LHCN-M2 (cell line): ENCODE measurements around the gene HSPA1L. TPM values are rescaled to one million over a fixed set of nuclear protein-coding genes. Genes with fewer than 3 reads are reported as not detected.

Source experiments
- DNase-seq: peaks from one replicate; pipeline ENCODE4 v3.0.0-alpha.2; 2012; ENCODE audit warnings: low read depth
- total RNA-seq: library from RNA; depleted of rRNA; stranded (reverse); fragments of >200 nt; gene quantifications from 2 replicates; pipeline ENCODE4 v1.2.3, GENCODE V29; 2014; rRNA removed

Gene HSPA1L
- total RNA-seq, 1 experiment from 2014 or later = 1.5 TPM

GRCh38 chr6:31767096-31767645 is 47.9 kb downstream of the HSPA1L start:
- no peak for DNase-seq

GRCh38 chr6:31765910-31766794 is 48.9 kb downstream of the HSPA1L start:
- DNase-seq = no peak

- no peak for DNase-seq
These were observed 49.5 kb downstream of the HSPA1L start for GRCh38 chr6:31765559-31765909.

- no peak for DNase-seq
These were observed 50.9 kb downstream of the HSPA1L start for GRCh38 chr6:31764198-31764597.

- DNase-seq = peak; percentile 78
These were observed 51.5 kb downstream of the HSPA1L start for GRCh38 chr6:31763619-31763940.

GRCh38 chr6:31762878-31763618 is 52.0 kb downstream of the HSPA1L start:
- DNase-seq = no peak

GRCh38 chr6:31762356-31762755 is 52.7 kb downstream of the HSPA1L start, which contains the start of gene SAPCD1:
SAPCD1 (plus strand) TSS chr6:31762656; CDS start chr6:31763055, 399 bp downstream.
- DNase-seq = no peak

GRCh38 chr6:31761343-31761742 is 53.7 kb downstream of the HSPA1L start:
- no peak for DNase-seq

GRCh38 chr6:31760790-31761189 is 54.3 kb downstream of the HSPA1L start:
- DNase-seq = no peak

Other genes starting within 250 kb of the HSPA1L start
- not detected in 2 replicates for gene LTA, start 243.0 kb downstream of the HSPA1L start, total RNA-seq
- not detected in 2 replicates for gene TNF, start 239.7 kb downstream of the HSPA1L start, total RNA-seq
- gene LTB, start 232.9 kb downstream of the HSPA1L start, total RNA-seq = not detected in 2 replicates
- gene LST1, start 229.0 kb downstream of the HSPA1L start, total RNA-seq = not detected in 2 replicates
- gene NCR3, start 222.3 kb downstream of the HSPA1L start, total RNA-seq = not detected in 2 replicates
- not detected in 2 replicates for gene AIF1, start 200.0 kb downstream of the HSPA1L start, total RNA-seq
- gene PRRC2A, start 194.6 kb downstream of the HSPA1L start, total RNA-seq = 75.9 and 81.7 TPM in 2 replicates
- 180 and 219 TPM in 2 replicates for gene BAG6, start 162.6 kb downstream of the HSPA1L start, total RNA-seq
- 3.9 and 4.4 TPM in 2 replicates for gene APOM, start 159.4 kb downstream of the HSPA1L start, total RNA-seq
- 30.0 and 31.3 TPM in 2 replicates for gene C6orf47, start 154.5 kb downstream of the HSPA1L start, total RNA-seq
- 28.5 and 31.2 TPM in 2 replicates for gene GPANK1, start 150.3 kb downstream of the HSPA1L start, total RNA-seq
- 292 and 320 TPM in 2 replicates for gene CSNK2B, start 149.2 kb downstream of the HSPA1L start, total RNA-seq
- gene LY6G5B, start 145.3 kb downstream of the HSPA1L start, total RNA-seq = 2.4 and 4.0 TPM in 2 replicates
- 1.4 and 3.2 TPM in 2 replicates for gene LY6G5C, start 134.2 kb downstream of the HSPA1L start, total RNA-seq
- gene ABHD16A, start 112.0 kb downstream of the HSPA1L start, total RNA-seq = 45.8 and 50.5 TPM in 2 replicates
- gene LY6G6F, start 108.4 kb downstream of the HSPA1L start, total RNA-seq = not detected in 2 replicates
- gene LY6G6D, start 99.9 kb downstream of the HSPA1L start, total RNA-seq = not detected in 2 replicates
- gene LY6G6C, start 93.5 kb downstream of the HSPA1L start, total RNA-seq = 0.51 TPM in 1 of 2 replicates, not detected in the other
- gene MPIG6B, start 91.9 kb downstream of the HSPA1L start, total RNA-seq = not detected in 2 replicates
- gene DDAH2, start 86.0 kb downstream of the HSPA1L start, total RNA-seq = 78.4 and 85.8 TPM in 2 replicates
- 771 and 894 TPM in 2 replicates for gene CLIC1, start 78.8 kb downstream of the HSPA1L start, total RNA-seq
- gene MSH5, start 75.3 kb downstream of the HSPA1L start, total RNA-seq = 13.2 and 16.5 TPM in 2 replicates
- gene SAPCD1, start 52.6 kb downstream of the HSPA1L start, total RNA-seq = 1.5 and 2.7 TPM in 2 replicates
- not detected in 2 replicates for gene VWA7, start 38.0 kb downstream of the HSPA1L start, total RNA-seq
- gene VARS1, start 19.5 kb downstream of the HSPA1L start, total RNA-seq = 63.2 and 68.7 TPM in 2 replicates
- gene LSM2, start 8.3 kb downstream of the HSPA1L start, total RNA-seq = 78.7 and 88.2 TPM in 2 replicates
- gene HSPA1A, start 260 bp upstream of the HSPA1L start, total RNA-seq = 98.9 and 101 TPM in 2 replicates
- 86.1 and 92.2 TPM in 2 replicates for gene HSPA1B, start 12.5 kb upstream of the HSPA1L start, total RNA-seq
- gene NEU1, start 47.5 kb upstream of the HSPA1L start, total RNA-seq = 43.9 and 57.2 TPM in 2 replicates
- 0.06 TPM in 1 of 2 replicates, not detected in the other for gene SLC44A4, start 63.7 kb upstream of the HSPA1L start, total RNA-seq
- 58.6 and 60.5 TPM in 2 replicates for gene EHMT2, start 82.4 kb upstream of the HSPA1L start, total RNA-seq
- 1.2 and 3.0 TPM in 2 replicates for gene ZBTB12, start 86.8 kb upstream of the HSPA1L start, total RNA-seq
- 0.86 and 1.2 TPM in 2 replicates for gene C2, start 112.4 kb upstream of the HSPA1L start, total RNA-seq
- gene CFB, start 130.8 kb upstream of the HSPA1L start, total RNA-seq = 1.1 and 1.4 TPM in 2 replicates
- gene NELFE, start 143.7 kb upstream of the HSPA1L start, total RNA-seq = 129 TPM in 2 replicates
- 40.0 and 44.1 TPM in 2 replicates for gene SKIC2, start 143.9 kb upstream of the HSPA1L start, total RNA-seq
- 19.1 and 19.5 TPM in 2 replicates for gene DXO, start 156.9 kb upstream of the HSPA1L start, total RNA-seq
- 1.9 and 2.2 TPM in 2 replicates for gene C4A, start 166.8 kb upstream of the HSPA1L start, total RNA-seq
- gene C4B, start 199.5 kb upstream of the HSPA1L start, total RNA-seq = 1.8 and 3.5 TPM in 2 replicates
- 0.13 TPM in 1 of 2 replicates, not detected in the other for gene CYP21A2, start 223.1 kb upstream of the HSPA1L start, total RNA-seq